NAMALWA (cell line): Measurements from ENCODE around the gene WARS2.
"Not testable (repeated sequence)": the region's sequence is repeated elsewhere in the genome, so short reads cannot be mapped to it uniquely, and the experiment has no call there.

Experiments
- DNase-seq: peaks from one replicate; pipeline ENCODE4 v3.0.0-alpha.2; 2015; ENCODE audit warnings: low spot score

WARS2 gene

GRCh38 chr1:119139403-119139802 lies 1.1 kb downstream of the WARS2 start:
- DNase-seq, result peak; percentile 58

GRCh38 chr1:119136401-119136800 lies 4.1 kb downstream of the WARS2 start:
- DNase-seq, result no peak

- DNase-seq, result no peak
These were observed 6.5 kb downstream of the WARS2 start for GRCh38 chr1:119133987-119134386.

- DNase-seq, result no peak
These were observed 8.3 kb downstream of the WARS2 start for GRCh38 chr1:119132179-119132578.

GRCh38 chr1:119125874-119126273 lies 14.6 kb downstream of the WARS2 start:
- no peak for DNase-seq

- DNase-seq, result no peak
These were observed 15.7 kb downstream of the WARS2 start for GRCh38 chr1:119124764-119125163.

GRCh38 chr1:119121872-119122271 lies 18.6 kb downstream of the WARS2 start:
- DNase-seq, result not testable (repeated sequence)

- DNase-seq, result no peak
These were observed 23.7 kb downstream of the WARS2 start for GRCh38 chr1:119116725-119117124.

GRCh38 chr1:119115736-119116135 lies 24.7 kb downstream of the WARS2 start:
- no peak for DNase-seq

GRCh38 chr1:119115311-119115710 lies 25.1 kb downstream of the WARS2 start:
- DNase-seq, result no peak

- no peak for DNase-seq
These were observed 25.7 kb downstream of the WARS2 start for GRCh38 chr1:119114786-119115185.

GRCh38 chr1:119112791-119113190 lies 27.7 kb downstream of the WARS2 start:
- DNase-seq, result no peak

- DNase-seq, result no peak
These were observed 28.2 kb downstream of the WARS2 start for GRCh38 chr1:119112244-119112643.

- no peak for DNase-seq
These were observed 31.5 kb downstream of the WARS2 start for GRCh38 chr1:119108988-119109387.

- no peak for DNase-seq
These were observed 36.7 kb downstream of the WARS2 start for GRCh38 chr1:119103764-119104163.

- no peak for DNase-seq
These were observed 38.4 kb downstream of the WARS2 start for GRCh38 chr1:119102051-119102450.

GRCh38 chr1:119101563-119101962 lies 38.9 kb downstream of the WARS2 start:
- no peak for DNase-seq

- DNase-seq, result no peak
These were observed 40.7 kb downstream of the WARS2 start for GRCh38 chr1:119099775-119100174.

- DNase-seq, result no peak
These were observed 43.1 kb downstream of the WARS2 start for GRCh38 chr1:119097380-119097779.

GRCh38 chr1:119093721-119094120 lies 46.7 kb downstream of the WARS2 start:
- no peak for DNase-seq

GRCh38 chr1:119091618-119092017 lies 48.8 kb downstream of the WARS2 start:
- DNase-seq, result no peak

GRCh38 chr1:119090250-119090649 lies 50.2 kb downstream of the WARS2 start:
- no peak for DNase-seq

GRCh38 chr1:119086830-119087229 lies 53.6 kb downstream of the WARS2 start:
- DNase-seq, result no peak

- DNase-seq, result no peak
These were observed 55.7 kb downstream of the WARS2 start for GRCh38 chr1:119084798-119085197.

GRCh38 chr1:119083980-119084379 lies 56.5 kb downstream of the WARS2 start:
- no peak for DNase-seq
